Epithelial cell of proximal tubule (primary cell): Measurements from ENCODE around the gene ARID1A. TPM values are rescaled to one million over a fixed set of nuclear protein-coding genes. Genes with fewer than 3 reads are reported as not detected.
A peak's percentile ranks its signal among the peaks of the same experiment; 100 is the strongest.

Experiments used
- DNase-seq: peaks from one replicate; pipeline ENCODE4 v3.0.0-alpha.2; 2011; ENCODE audit warnings: low read depth
- H3K4me3 ChIP-seq: 2 replicates; pipeline ENCODE4 v1.5.1; 2011; ENCODE audit warnings: low read depth, mild to moderate bottlenecking, low read length
- total RNA-seq: library from RNA; depleted of rRNA; stranded (reverse); fragments of >200 nt; gene quantifications from 2 replicates; pipeline ENCODE4 v1.2.3, GENCODE V29; 2015
- TF ChIP-seq, protein P1 (sequence below): conservative IDR thresholded peaks from 2 replicates; pipeline ENCODE4 v1.5.1; 2012; ENCODE audit warnings: low read depth, mild to moderate bottlenecking, low read length

ARID1A gene
- total RNA-seq, 1 donor from 2014 or later = 25.2 TPM

DNA sequence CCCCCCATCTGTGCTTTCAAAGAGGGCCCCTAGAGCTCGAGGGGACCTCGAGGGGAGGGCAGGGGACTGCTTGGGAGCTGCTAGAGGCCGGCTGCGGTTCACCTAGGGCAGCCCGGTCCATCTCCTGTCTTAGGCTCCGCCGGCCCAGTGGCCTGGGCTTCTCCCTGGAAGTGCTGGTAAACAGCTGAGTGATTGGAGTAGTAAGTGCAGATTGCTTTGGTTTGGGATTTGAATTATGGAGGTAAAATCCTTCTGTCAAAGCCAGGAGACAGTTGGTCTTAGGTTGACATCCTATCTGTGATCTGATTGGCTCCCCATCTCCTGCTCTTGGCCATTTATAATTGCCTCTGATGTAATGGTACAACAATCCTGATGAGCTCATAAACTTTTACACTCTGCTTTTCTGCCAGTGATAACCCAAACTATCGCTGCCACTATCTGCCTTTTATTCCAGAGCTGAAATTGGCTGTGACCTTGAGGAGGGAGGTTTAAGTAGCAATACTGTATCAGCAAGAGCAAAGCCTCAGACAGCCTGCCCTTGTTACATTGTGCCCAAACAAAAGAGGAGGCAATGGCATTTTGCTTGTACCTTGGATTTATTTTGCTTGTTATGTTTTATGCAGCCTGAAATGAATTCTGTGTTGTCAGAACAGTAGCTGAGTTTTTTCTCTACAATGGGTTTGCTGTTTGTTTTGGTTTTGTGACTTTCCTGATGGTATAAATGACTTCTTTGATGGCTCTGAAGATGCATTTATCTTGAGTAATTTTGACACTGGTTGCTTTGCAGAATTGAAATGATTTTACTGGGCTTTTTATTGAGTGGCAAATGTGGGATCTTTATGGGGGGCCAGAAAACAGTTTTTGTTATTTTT lies 2.4 kb downstream of the ARID1A start:
- peak overlapping the region; percentile 66 for H3K4me3 ChIP-seq
- peak; percentile 87 for DNase-seq
- TF ChIP-seq, protein P1, sequence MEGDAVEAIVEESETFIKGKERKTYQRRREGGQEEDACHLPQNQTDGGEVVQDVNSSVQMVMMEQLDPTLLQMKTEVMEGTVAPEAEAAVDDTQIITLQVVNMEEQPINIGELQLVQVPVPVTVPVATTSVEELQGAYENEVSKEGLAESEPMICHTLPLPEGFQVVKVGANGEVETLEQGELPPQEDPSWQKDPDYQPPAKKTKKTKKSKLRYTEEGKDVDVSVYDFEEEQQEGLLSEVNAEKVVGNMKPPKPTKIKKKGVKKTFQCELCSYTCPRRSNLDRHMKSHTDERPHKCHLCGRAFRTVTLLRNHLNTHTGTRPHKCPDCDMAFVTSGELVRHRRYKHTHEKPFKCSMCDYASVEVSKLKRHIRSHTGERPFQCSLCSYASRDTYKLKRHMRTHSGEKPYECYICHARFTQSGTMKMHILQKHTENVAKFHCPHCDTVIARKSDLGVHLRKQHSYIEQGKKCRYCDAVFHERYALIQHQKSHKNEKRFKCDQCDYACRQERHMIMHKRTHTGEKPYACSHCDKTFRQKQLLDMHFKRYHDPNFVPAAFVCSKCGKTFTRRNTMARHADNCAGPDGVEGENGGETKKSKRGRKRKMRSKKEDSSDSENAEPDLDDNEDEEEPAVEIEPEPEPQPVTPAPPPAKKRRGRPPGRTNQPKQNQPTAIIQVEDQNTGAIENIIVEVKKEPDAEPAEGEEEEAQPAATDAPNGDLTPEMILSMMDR = no peak

DNA sequence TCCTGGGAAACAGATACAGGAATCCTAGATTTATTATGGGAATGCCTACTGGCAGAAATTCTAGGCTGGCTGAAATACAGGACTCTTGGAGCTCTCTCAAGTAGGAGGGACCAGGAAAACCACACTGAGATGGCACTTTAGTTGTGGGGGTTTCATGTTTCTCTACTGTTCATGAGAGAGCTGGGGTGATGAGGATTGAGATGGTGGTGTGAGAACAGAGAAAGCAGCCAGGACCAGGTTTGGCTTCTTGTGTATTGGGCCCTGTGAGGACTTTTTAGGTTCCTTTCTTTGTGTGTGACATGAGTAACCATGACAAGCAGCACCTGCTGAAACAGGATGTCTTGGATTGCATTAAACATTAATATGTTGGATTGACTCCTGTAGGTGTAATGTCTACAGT lies 4.9 kb downstream of the ARID1A start:
- H3K4me3 ChIP-seq = no peak overlapping the region
- TF ChIP-seq, protein P1 = no peak
- DNase-seq = no peak

DNA sequence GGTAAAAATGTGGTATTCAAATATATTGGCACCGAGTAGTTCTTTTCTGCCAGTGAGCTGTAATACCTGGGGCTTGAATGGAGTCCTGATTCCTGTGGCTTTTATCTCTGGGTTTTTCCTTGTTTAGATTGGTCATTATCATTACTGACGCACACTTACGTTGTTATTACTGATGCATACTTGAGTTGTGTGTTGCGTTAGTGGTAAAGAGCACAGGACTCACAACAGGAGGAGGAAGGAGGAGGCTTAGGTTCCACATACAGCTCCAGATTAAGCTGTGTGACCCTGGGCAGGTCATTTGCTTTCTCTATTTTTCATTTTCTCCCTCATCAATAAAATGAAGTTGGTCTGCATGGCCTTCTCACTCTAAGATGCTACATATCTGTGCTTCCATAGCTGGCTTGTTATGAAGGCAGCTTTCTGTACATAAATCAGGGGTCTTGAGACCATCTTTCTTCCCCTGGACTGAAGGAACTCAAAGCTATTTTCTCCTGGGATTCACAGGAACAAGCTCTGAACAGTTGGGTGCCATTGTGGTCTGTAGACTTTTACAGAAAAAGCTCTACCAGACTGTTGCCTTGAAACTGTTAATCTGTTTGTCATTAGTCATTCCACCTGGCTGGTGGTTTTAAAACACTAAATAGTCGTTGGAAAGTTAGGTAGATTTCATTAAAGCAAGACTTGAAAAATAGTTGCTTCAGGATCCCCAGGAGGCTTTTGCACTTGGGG lies 5.6 kb downstream of the ARID1A start:
- H3K4me3 ChIP-seq = no peak overlapping the region
- DNase-seq = no peak
- TF ChIP-seq, protein P1 = no peak

DNA sequence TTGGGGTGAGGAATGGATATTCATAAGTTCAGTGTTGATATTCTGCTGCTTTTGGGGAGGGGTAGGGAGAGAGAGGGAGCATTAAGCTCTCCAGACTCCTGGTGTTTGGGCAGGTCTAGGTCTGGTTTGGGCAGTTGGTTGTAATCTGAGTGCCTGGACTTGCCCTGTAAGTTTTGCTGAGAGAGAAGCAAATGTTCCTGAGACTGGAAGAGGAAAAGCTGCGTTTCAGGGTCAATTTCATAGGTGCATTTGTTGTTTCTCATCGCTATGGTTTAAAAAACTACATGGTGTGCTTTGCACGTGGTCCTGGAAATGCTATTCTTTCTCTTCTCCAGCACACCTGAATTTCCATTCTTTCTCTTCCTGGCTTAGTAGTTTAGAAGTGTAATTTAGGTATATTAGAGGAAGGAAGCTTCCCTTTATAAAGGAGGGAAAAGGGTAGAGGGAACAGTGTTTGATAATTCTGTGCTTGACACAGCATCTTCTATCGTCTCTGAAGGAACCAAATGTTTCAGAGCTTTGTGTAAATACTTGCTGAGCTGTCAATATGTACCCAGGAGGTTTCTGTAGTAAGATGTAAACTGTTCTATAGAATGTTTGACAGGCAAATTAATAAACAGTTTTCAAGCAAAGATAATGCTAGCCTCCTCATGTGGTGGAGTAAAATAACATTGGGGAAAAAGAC lies 6.3 kb downstream of the ARID1A start:
- TF ChIP-seq, protein P1 = no peak
- no peak overlapping the region for H3K4me3 ChIP-seq
- no peak for DNase-seq

DNA sequence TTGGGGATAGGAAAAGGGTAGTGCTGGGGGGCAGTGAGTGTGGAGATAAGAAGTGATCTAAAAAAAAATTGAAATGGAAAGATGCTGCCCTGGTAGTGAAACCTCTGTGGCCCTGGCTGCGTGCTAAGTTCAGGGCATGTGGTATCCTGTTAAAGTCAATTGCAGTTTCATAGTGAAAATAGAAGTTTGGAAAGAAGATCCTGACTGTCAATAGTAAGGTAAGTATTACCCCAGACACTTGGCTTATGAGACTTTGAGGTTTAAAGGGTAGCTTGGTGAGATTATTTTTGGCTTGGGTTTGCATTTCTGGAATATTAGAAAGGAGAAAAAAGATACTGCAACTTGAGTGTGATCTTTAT lies 6.8 kb downstream of the ARID1A start:
- no peak for DNase-seq
- H3K4me3 ChIP-seq = no peak overlapping the region
- TF ChIP-seq, protein P1 = no peak

DNA sequence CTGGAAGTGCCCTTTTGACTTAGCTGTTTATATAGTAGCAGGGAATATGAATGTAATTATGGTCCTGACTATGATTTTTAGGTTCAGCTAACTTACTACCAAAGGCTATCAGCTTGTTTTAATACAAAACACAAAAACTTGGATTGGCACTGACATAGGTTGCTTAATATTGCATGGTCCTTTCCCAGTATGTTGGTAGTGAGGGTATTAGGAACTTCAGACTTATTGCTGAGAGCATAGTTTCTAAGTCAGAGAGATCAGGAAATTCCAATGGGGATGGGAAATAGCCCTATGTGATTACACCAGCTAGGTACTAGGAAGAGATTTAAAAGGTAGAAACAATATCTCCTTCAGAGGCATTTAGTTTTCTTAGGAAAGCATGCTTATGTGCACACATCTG lies 7.7 kb downstream of the ARID1A start:
- TF ChIP-seq, protein P1 = no peak
- DNase-seq = no peak

More for the DNA sequence above, 7.7 kb downstream of the ARID1A start:
- H3K4me3 ChIP-seq = no peak overlapping the region
